Measurements from ENCODE around the gene TSEN2.
"Not testable (repeated sequence)": the region's sequence is repeated elsewhere in the genome, so short reads cannot be mapped to it uniquely, and the experiment has no call there.

TSEN2 gene

GRCh38 chr3:12541625-12542024 is 57.3 kb downstream of the TSEN2 start:
- no peak overlapping the region for H3K9ac ChIP-seq (ENCODE audit: low read length)
- no peak overlapping the region for H3K27ac ChIP-seq (ENCODE audit: low read depth, low read length)
- no peaks in the 10 kb centered on the region for H3K27me3 ChIP-seq (ENCODE audit: control insufficient read depth in 1 of 2, insufficient read depth in 2 of 2, low read length in 2 of 2)
- H3K4me1 ChIP-seq (ENCODE audit: insufficient read depth, low read length), result no peaks in the 10 kb centered on the region
- H3K4me3 ChIP-seq (ENCODE audit: low read depth in 1 of 2, low read length in 2 of 2), result no peak overlapping the region
- H3K36me3 ChIP-seq (ENCODE audit: insufficient read depth, low read length), result no peaks in the 10 kb centered on the region
- H3K9me3 ChIP-seq (ENCODE audit: low read length), result no peaks in the 10 kb centered on the region

GRCh38 chr3:12543497-12543896 is 59.2 kb downstream of the TSEN2 start:
- not testable (repeated sequence) for H3K4me1 ChIP-seq (ENCODE audit: insufficient read depth, low read length); H3K27me3 ChIP-seq (ENCODE audit: control insufficient read depth in 1 of 2, insufficient read depth in 2 of 2, low read length in 2 of 2); H3K27ac ChIP-seq (ENCODE audit: low read depth, low read length); H3K9ac ChIP-seq (ENCODE audit: low read length); H3K36me3 ChIP-seq (ENCODE audit: insufficient read depth, low read length); H3K9me3 ChIP-seq (ENCODE audit: low read length); H3K4me3 ChIP-seq (ENCODE audit: low read depth in 1 of 2, low read length in 2 of 2)

GRCh38 chr3:12544652-12545472 is 60.6 kb downstream of the TSEN2 start:
- H3K4me1 ChIP-seq (ENCODE audit: insufficient read depth, low read length), result no peaks in the 10 kb centered on the region
- no peak overlapping the region for H3K27ac ChIP-seq (ENCODE audit: low read depth, low read length)
- no peaks in the 10 kb centered on the region for H3K27me3 ChIP-seq (ENCODE audit: control insufficient read depth in 1 of 2, insufficient read depth in 2 of 2, low read length in 2 of 2)
- H3K9me3 ChIP-seq (ENCODE audit: low read length), result no peaks in the 10 kb centered on the region
- H3K9ac ChIP-seq (ENCODE audit: low read length), result no peak overlapping the region
- H3K36me3 ChIP-seq (ENCODE audit: insufficient read depth, low read length), result no peaks in the 10 kb centered on the region
- H3K4me3 ChIP-seq (ENCODE audit: low read depth in 1 of 2, low read length in 2 of 2), result no peak overlapping the region

GRCh38 chr3:12545473-12545791 is 61.2 kb downstream of the TSEN2 start, which contains the start of gene MKRN2OS:
Gene MKRN2OS (minus strand): TSS chr3:12545499. CDS start chr3:12545464, 35 bp downstream.
- Histone ChIP-seq H3K4me3 (ENCODE audit: low read depth in 1 of 2, low read length in 2 of 2) (no peak within 1 kb of the TSS), H3K9ac (ENCODE audit: low read length) (no peak within 1 kb of the TSS), H3K4me1 (ENCODE audit: insufficient read depth, low read length) (no peaks in the 10 kb centered on the region)

GRCh38 chr3:12549971-12550760 is 65.9 kb downstream of the TSEN2 start:
- H3K4me1 ChIP-seq (ENCODE audit: insufficient read depth, low read length), result no peaks in the 10 kb centered on the region
- no peak overlapping the region for H3K4me3 ChIP-seq (ENCODE audit: low read depth in 1 of 2, low read length in 2 of 2)
- no peak overlapping the region for H3K9ac ChIP-seq (ENCODE audit: low read length)
- H3K36me3 ChIP-seq (ENCODE audit: insufficient read depth, low read length), result no peaks in the 10 kb centered on the region
- H3K9me3 ChIP-seq (ENCODE audit: low read length), result no peaks in the 10 kb centered on the region
- H3K27me3 ChIP-seq (ENCODE audit: control insufficient read depth in 1 of 2, insufficient read depth in 2 of 2, low read length in 2 of 2), result peaks cover 0 to 5% of the 10 kb centered on the region in 2 donors
- H3K27ac ChIP-seq (ENCODE audit: low read depth, low read length), result no peak overlapping the region

More at GRCh38 chr3:12545473-12545791, 61.2 kb downstream of the TSEN2 start, which contains the start of gene MKRN2OS:
- Histone ChIP-seq H3K36me3 (ENCODE audit: insufficient read depth, low read length) (no peaks in the 10 kb centered on the region), H3K27me3 (ENCODE audit: control insufficient read depth in 1 of 2, insufficient read depth in 2 of 2, low read length in 2 of 2) (no peaks in the 10 kb centered on the region), H3K9me3 (ENCODE audit: low read length) (no peaks in the 10 kb centered on the region), H3K27ac (ENCODE audit: low read depth, low read length) (no peak within 1 kb of the TSS)

GRCh38 chr3:12553921-12554391 is 69.7 kb downstream of the TSEN2 start:
- peaks cover 15% of the 10 kb centered on the region for H3K4me1 ChIP-seq (ENCODE audit: insufficient read depth, low read length)
- no peak overlapping the region for H3K27ac ChIP-seq (ENCODE audit: low read depth, low read length)
- H3K9ac ChIP-seq (ENCODE audit: low read length), result peak overlapping the region; percentile 60

GRCh38 chr3:12556314-12556689 is 72.0 kb downstream of the TSEN2 start:
- Histone ChIP-seq H3K27me3 (ENCODE audit: control insufficient read depth in 1 of 2, insufficient read depth in 2 of 2, low read length in 2 of 2) (peaks cover 0 to 5% of the 10 kb centered on the region in 2 donors), H3K9ac (ENCODE audit: low read length) (peak overlapping the region; percentile 75), H3K27ac (ENCODE audit: low read depth, low read length) (peak overlapping the region; percentile 97), H3K4me1 (ENCODE audit: insufficient read depth, low read length) (peaks cover 21% of the 10 kb centered on the region), H3K36me3 (ENCODE audit: insufficient read depth, low read length) (no peaks in the 10 kb centered on the region), H3K4me3 (ENCODE audit: low read depth in 1 of 2, low read length in 2 of 2) (peak overlapping the region; percentile 93), H3K9me3 (ENCODE audit: low read length) (no peaks in the 10 kb centered on the region)

More at GRCh38 chr3:12553921-12554391, 69.7 kb downstream of the TSEN2 start:
- H3K4me3 ChIP-seq (ENCODE audit: low read depth in 1 of 2, low read length in 2 of 2), result peak overlapping the region; percentile 61 to 74
- no peaks in the 10 kb centered on the region for H3K9me3 ChIP-seq (ENCODE audit: low read length)
- no peaks in the 10 kb centered on the region for H3K36me3 ChIP-seq (ENCODE audit: insufficient read depth, low read length)
- peaks cover 0 to 5% of the 10 kb centered on the region in 2 donors for H3K27me3 ChIP-seq (ENCODE audit: control insufficient read depth in 1 of 2, insufficient read depth in 2 of 2, low read length in 2 of 2)

GRCh38 chr3:12556690-12557472 is 72.6 kb downstream of the TSEN2 start, which contains the start of gene MKRN2:
Gene MKRN2 (plus strand): TSS chr3:12557087. CDS start chr3:12557151, 64 bp downstream.
- Histone ChIP-seq H3K4me3 (ENCODE audit: low read depth in 1 of 2, low read length in 2 of 2) (peak within 1 kb of the TSS; percentile 93), H3K4me1 (ENCODE audit: insufficient read depth, low read length) (peaks cover 21% of the 10 kb centered on the region), H3K9me3 (ENCODE audit: low read length) (no peaks in the 10 kb centered on the region), H3K27ac (ENCODE audit: low read depth, low read length) (peak within 1 kb of the TSS; percentile 97), H3K9ac (ENCODE audit: low read length) (peak within 1 kb of the TSS; percentile 85), H3K36me3 (ENCODE audit: insufficient read depth, low read length) (no peaks in the 10 kb centered on the region), H3K27me3 (ENCODE audit: control insufficient read depth in 1 of 2, insufficient read depth in 2 of 2, low read length in 2 of 2) (peaks cover 0 to 5% of the 10 kb centered on the region in 2 donors)

GRCh38 chr3:12557473-12558100 is 73.3 kb downstream of the TSEN2 start:
- Histone ChIP-seq H3K27ac (ENCODE audit: low read depth, low read length) (peak overlapping the region; percentile 97), H3K27me3 (ENCODE audit: control insufficient read depth in 1 of 2, insufficient read depth in 2 of 2, low read length in 2 of 2) (peaks cover 0 to 5% of the 10 kb centered on the region in 2 donors), H3K9me3 (ENCODE audit: low read length) (no peaks in the 10 kb centered on the region), H3K36me3 (ENCODE audit: insufficient read depth, low read length) (no peaks in the 10 kb centered on the region), H3K4me1 (ENCODE audit: insufficient read depth, low read length) (peaks cover 21% of the 10 kb centered on the region), H3K4me3 (ENCODE audit: low read depth in 1 of 2, low read length in 2 of 2) (peak overlapping the region; percentile 93), H3K9ac (ENCODE audit: low read length) (peak overlapping the region; percentile 85)

GRCh38 chr3:12558706-12559105 is 74.4 kb downstream of the TSEN2 start:
- Histone ChIP-seq H3K27ac (ENCODE audit: low read depth, low read length) (no peak overlapping the region), H3K4me1 (ENCODE audit: insufficient read depth, low read length) (peaks cover 21% of the 10 kb centered on the region), H3K9me3 (ENCODE audit: low read length) (no peaks in the 10 kb centered on the region), H3K36me3 (ENCODE audit: insufficient read depth, low read length) (no peaks in the 10 kb centered on the region), H3K27me3 (ENCODE audit: control insufficient read depth in 1 of 2, insufficient read depth in 2 of 2, low read length in 2 of 2) (peaks cover 0 to 5% of the 10 kb centered on the region in 2 donors), H3K4me3 (ENCODE audit: low read depth in 1 of 2, low read length in 2 of 2) (peak overlapping the region in 1 of 2 donors; percentile 93), H3K9ac (ENCODE audit: low read length) (peak overlapping the region; percentile 85)

All from muscle layer of colon (tissue), 2 donors.